HG02852 (cell line): ENCODE results near the gene HLCS.
"Not testable (repeated sequence)": the region's sequence is repeated elsewhere in the genome, so short reads cannot be mapped to it uniquely, and the experiment has no call there.

Source experiments
- ATAC-seq: cut with Tn5 transposase; IDR thresholded peaks from one replicate; pipeline ENCODE4 v1.9.1; 2021; ENCODE audit warnings: mild to moderate bottlenecking, moderate library complexity; ENCODE audit not compliant: unreplicated experiment

HLCS gene

GRCh38 chr21:36966066-36966820, at the start of gene HLCS:
Gene HLCS, minus strand, starts transcription at chr21:36966669. Its CDS starts 31 bp downstream, at chr21:36966638.
- peak; percentile 79 for ATAC-seq

GRCh38 chr21:37009740-37010341, 43.4 kb upstream of the HLCS start:
- ATAC-seq: no peak

GRCh38 chr21:37008724-37009123, 42.3 kb upstream of the HLCS start:
- ATAC-seq: no peak

GRCh38 chr21:37006486-37007291, 40.2 kb upstream of the HLCS start, which contains the start of gene RIPPLY3:
Gene RIPPLY3, plus strand, starts transcription at chr21:37006702. Its CDS starts 71 bp downstream, at chr21:37006773.
- ATAC-seq: no peak

GRCh38 chr21:37005548-37006485, 39.3 kb upstream of the HLCS start:
- no peak for ATAC-seq

GRCh38 chr21:37003917-37004316, 37.4 kb upstream of the HLCS start:
- not testable (repeated sequence) for ATAC-seq

- ATAC-seq: not testable (repeated sequence)
These were observed 36.4 kb upstream of the HLCS start for GRCh38 chr21:37002851-37003250.

GRCh38 chr21:37001441-37001840, 35.0 kb upstream of the HLCS start:
- ATAC-seq: no peak

- no peak for ATAC-seq
These were observed 33.9 kb upstream of the HLCS start for GRCh38 chr21:37000381-37000780.

GRCh38 chr21:36999131-36999898, 32.8 kb upstream of the HLCS start:
- no peak for ATAC-seq

GRCh38 chr21:36995285-36995684, 28.8 kb upstream of the HLCS start:
- ATAC-seq: not testable (repeated sequence)

GRCh38 chr21:36994501-36995158, 28.2 kb upstream of the HLCS start:
- no peak for ATAC-seq

GRCh38 chr21:36992671-36993070, 26.2 kb upstream of the HLCS start:
- ATAC-seq: no peak

- no peak for ATAC-seq
These were observed 24.2 kb upstream of the HLCS start for GRCh38 chr21:36990508-36991205.

GRCh38 chr21:36989699-36990507, 23.4 kb upstream of the HLCS start:
- ATAC-seq: peak; percentile 92

- not testable (repeated sequence) for ATAC-seq
These were observed 22.8 kb upstream of the HLCS start for GRCh38 chr21:36989199-36989698.

- ATAC-seq: no peak
These were observed 22.1 kb upstream of the HLCS start for GRCh38 chr21:36988536-36988935.
